Left lung (tissue), 10 donors: ENCODE data around the gene RERE. TPM values are rescaled to one million over a fixed set of nuclear protein-coding genes. Genes with fewer than 3 reads are reported as not detected.
A peak's percentile ranks its signal among the peaks of the same experiment; 100 is the strongest.

ENCODE experiments used
- ATAC-seq: fragments of 200-7000 bp; cut with Tn5 transposase; one replicate; pipeline ENCODE4 v1.9.1; 2020; ENCODE audit warnings: moderate library complexity
- DNase-seq, 4 donors: peaks; one replicate each; pipeline ENCODE4 v3.0.0-alpha.2; 2013 to 2020
- H3K27ac ChIP-seq, 2 donors: fragments of 200-600 bp; sonication (generic) in 1 of 2; one replicate each; pipeline versions ENCODE4 v1.5.0 to v1.8.0; 2020 to 2021
- H3K27me3 ChIP-seq, 2 donors: fragments of 200-600 bp; sonication (generic) in 1 of 2; one replicate each; pipeline versions ENCODE4 v1.5.0 to v1.8.0; 2020 to 2021
- H3K36me3 ChIP-seq, 2 donors: fragments of 200-600 bp; sonication (generic) in 1 of 2; one replicate each; pipeline versions ENCODE4 v1.5.0 to v1.8.0; 2020 to 2021
- H3K4me1 ChIP-seq, 2 donors: fragments of 200-600 bp; one replicate each; pipeline ENCODE4 v1.8.0; 2021
- H3K4me3 ChIP-seq, 2 donors: fragments of 200-600 bp; sonication (generic) in 1 of 2; one replicate each; pipeline versions ENCODE4 v1.5.0 to v1.8.0; 2020 to 2021; ENCODE audit warnings: mild to moderate bottlenecking in 1 of 2
- H3K9me3 ChIP-seq, 2 donors: fragments of 200-600 bp; sonication (generic) in 1 of 2; one replicate each; pipeline versions ENCODE4 v1.5.0 to v1.8.0; 2020 to 2021
- CTCF ChIP-seq, 2 donors: fragments of 200-600 bp; sonication (generic) in 1 of 2; IDR thresholded peaks; one replicate each; pipeline versions ENCODE4 v1.5.0 to v1.8.0; 2021; ENCODE audit warnings: antibody characterized with exemption in 2 of 2
- intact Hi-C, 2 donors: fragments of 100-400 bp; cut with DNase I; formaldehyde crosslinking; loops; one replicate each; pipeline versions ENCODE4 v1.11.2 to v1.14.2; 2022
- polyA plus RNA-seq, 6 donors: library from polyadenylated mRNA; unstranded; fragments of 120-200 nt; gene quantifications; one replicate each; pipeline ENCODE4 v1.2.1, GENCODE V29; 2013; ENCODE audit not compliant: insufficient read length in 6 of 6
- total RNA-seq, 2 donors: library from RNA; stranded (reverse); fragmentation: NEBNext Ultra II Directional; extraction: Animal tissue kit (Norgen Biotek cat#: 25700); gene quantifications; one replicate each; pipeline ENCODE4 v1.2.1, GENCODE V29; 2021
- donor health status: DM: no; HTN: yes; CAD: no.
- donor health status: DM: no; HTN: no; CAD: no.

RERE gene
- total and polyA plus RNA-seq, 8 donors, result 73.3 to 135 (median 130) TPM

GRCh38 chr1:8321612-8322011, 495.8 kb downstream of the RERE start:
- DNase-seq, result no peak
- Histone ChIP-seq H3K9me3 (no peaks in the 10 kb centered on the region), H3K27me3 (peaks cover 0 to 32% of the 10 kb centered on the region in 2 donors), H3K4me1 (peaks cover 6 to 15% of the 10 kb centered on the region in 2 donors), H3K36me3 (no peaks in the 10 kb centered on the region), H3K4me3 (no peak overlapping the region), H3K27ac (no peak overlapping the region)
- ATAC-seq, result no peak
- intact Hi-C loops, result no loop called here
- no peak for TF ChIP-seq CTCF (IDR thresholded peaks at IDR 0.05)

GRCh38 chr1:8318436-8318835, 499.0 kb downstream of the RERE start:
- no peaks in the 10 kb centered on the region for H3K9me3 ChIP-seq
- peaks cover 0 to 54% of the 10 kb centered on the region in 2 donors for H3K27me3 ChIP-seq
- peak overlapping the region; percentile 49 to 56 for H3K4me3 ChIP-seq
- intact Hi-C loops, result loop anchor here in 1 of 2 donors (5.0 to 10.0 kb wide), 2 partner anchors 291 to 334 kb away; partner anchors contain the start of gene ERRFI1
- DNase-seq (no peak), ATAC-seq (no peak)
- H3K27ac ChIP-seq, result no peak overlapping the region
- no peak for TF ChIP-seq CTCF (IDR thresholded peaks at IDR 0.05)
- peaks cover 6 to 33% of the 10 kb centered on the region in 2 donors for H3K4me1 ChIP-seq
- no peaks in the 10 kb centered on the region for H3K36me3 ChIP-seq

- peak within 1 kb of the TSS; percentile 49 to 56 for H3K4me3 ChIP-seq
- TF ChIP-seq CTCF (IDR thresholded peaks at IDR 0.05), result no peak
- ATAC-seq (peak; percentile 80), DNase-seq (peak in 3 of 4 donors; percentile 60 to 95 (median 74))
- peaks cover 6 to 33% of the 10 kb centered on the region in 2 donors for H3K4me1 ChIP-seq
- peaks cover 0 to 54% of the 10 kb centered on the region in 2 donors for H3K27me3 ChIP-seq
- intact Hi-C loops, result loop anchor here in 1 of 2 donors (5.0 to 10.0 kb wide), 2 partner anchors 291 to 333 kb away; partner anchors contain the start of gene ERRFI1
- H3K27ac ChIP-seq, result no peak within 1 kb of the TSS
- no peaks in the 10 kb centered on the region for H3K9me3 ChIP-seq
- no peaks in the 10 kb centered on the region for H3K36me3 ChIP-seq
These were observed 499.6 kb downstream of the RERE start, which contains the start of gene SLC45A1 for GRCh38 chr1:8317647-8318381. Gene SLC45A1, plus strand, starts transcription at chr1:8318114. Its CDS starts 6,216 bp downstream, at chr1:8324330.

- Histone ChIP-seq H3K4me3 (no peak overlapping the region), H3K9me3 (peaks cover 0 to 6% of the 10 kb centered on the region in 2 donors), H3K4me1 (peaks cover 6 to 33% of the 10 kb centered on the region in 2 donors), H3K27me3 (peaks cover 0 to 54% of the 10 kb centered on the region in 2 donors), H3K36me3 (no peaks in the 10 kb centered on the region), H3K27ac (no peak overlapping the region)
- intact Hi-C loops, result loop anchor here in 1 of 2 donors (5.0 to 10.0 kb wide), 2 partner anchors 289 to 331 kb away; partner anchors contain the start of gene ERRFI1
- DNase-seq (no peak), ATAC-seq (no peak)
- no peak for TF ChIP-seq CTCF (IDR thresholded peaks at IDR 0.05)
These were observed 501.6 kb downstream of the RERE start for GRCh38 chr1:8315573-8316475.
